Measurements from ENCODE around the gene ARHGAP15. TPM values are rescaled to one million over a fixed set of nuclear protein-coding genes. Genes with fewer than 3 reads are reported as not detected.

The ARHGAP15 gene
- total RNA-seq, 4 donors from 2014 or later = 1.2 to 6.0 (median 3.4) TPM

GRCh38 chr2:143792602-143793001 is 663.4 kb downstream of the ARHGAP15 start:
- Histone ChIP-seq H3K36me3 (no peaks in the 10 kb centered on the region), H3K4me3 (no peak overlapping the region), H3K4me1 (no peaks in the 10 kb centered on the region), H3K27me3 (no peaks in the 10 kb centered on the region), H3K27ac (no peak overlapping the region), H3K9me3 (no peaks in the 10 kb centered on the region)
- 89% methylated on average over 4 of the region's 4 CpGs for WGBS
- TF ChIP-seq EP300 (IDR thresholded peaks at IDR 0.05) = no peak
- DNase-seq (ENCODE audit: low spot score in 2 of 2) = no peak

GRCh38 chr2:143793381-143793780 is 664.2 kb downstream of the ARHGAP15 start:
- H3K9me3 ChIP-seq = no peaks in the 10 kb centered on the region
- H3K27me3 ChIP-seq = no peaks in the 10 kb centered on the region
- WGBS = 94% methylated on average over 3 of the region's 3 CpGs
- H3K27ac ChIP-seq = no peak overlapping the region
- H3K4me1 ChIP-seq = no peaks in the 10 kb centered on the region
- no peak for DNase-seq (ENCODE audit: low spot score in 2 of 2)
- TF ChIP-seq CTCF (IDR thresholded peaks at IDR 0.05) (no peak), EP300 (IDR thresholded peaks at IDR 0.05) (no peak), POLR2A (IDR thresholded peaks at IDR 0.05) (no peak), POLR2AphosphoS5 (IDR thresholded peaks at IDR 0.05) (no peak)
- H3K36me3 ChIP-seq = no peaks in the 10 kb centered on the region
- no peak overlapping the region for H3K4me3 ChIP-seq

GRCh38 chr2:143796051-143796450 is 666.8 kb downstream of the ARHGAP15 start:
- DNase-seq (ENCODE audit: low spot score in 2 of 2) = no peak
- Histone ChIP-seq H3K36me3 (no peaks in the 10 kb centered on the region), H3K4me1 (no peaks in the 10 kb centered on the region), H3K27ac (no peak overlapping the region), H3K4me3 (no peak overlapping the region), H3K27me3 (no peaks in the 10 kb centered on the region), H3K9me3 (no peaks in the 10 kb centered on the region)
- TF ChIP-seq POLR2AphosphoS5 (IDR thresholded peaks at IDR 0.05) (no peak), POLR2A (IDR thresholded peaks at IDR 0.05) (no peak), CTCF (IDR thresholded peaks at IDR 0.05) (no peak), EP300 (IDR thresholded peaks at IDR 0.05) (no peak)
- WGBS = 91% methylated on average over 1 of the region's 1 CpG

- Histone ChIP-seq H3K4me3 (no peak overlapping the region), H3K9me3 (no peaks in the 10 kb centered on the region), H3K27me3 (no peaks in the 10 kb centered on the region), H3K4me1 (no peaks in the 10 kb centered on the region), H3K36me3 (no peaks in the 10 kb centered on the region), H3K27ac (no peak overlapping the region)
- no peak for TF ChIP-seq CTCF (IDR thresholded peaks at IDR 0.05)
- no peak for TF ChIP-seq EP300 (IDR thresholded peaks at IDR 0.05)
- TF ChIP-seq POLR2A (IDR thresholded peaks at IDR 0.05) = no peak
- no peak for TF ChIP-seq POLR2AphosphoS5 (IDR thresholded peaks at IDR 0.05)
- DNase-seq (ENCODE audit: low spot score in 2 of 2) = no peak
- WGBS = 89% methylated on average over 1 of the region's 1 CpG
Measured at GRCh38 chr2:143801561-143801960, 672.3 kb downstream of the ARHGAP15 start.

DNA sequence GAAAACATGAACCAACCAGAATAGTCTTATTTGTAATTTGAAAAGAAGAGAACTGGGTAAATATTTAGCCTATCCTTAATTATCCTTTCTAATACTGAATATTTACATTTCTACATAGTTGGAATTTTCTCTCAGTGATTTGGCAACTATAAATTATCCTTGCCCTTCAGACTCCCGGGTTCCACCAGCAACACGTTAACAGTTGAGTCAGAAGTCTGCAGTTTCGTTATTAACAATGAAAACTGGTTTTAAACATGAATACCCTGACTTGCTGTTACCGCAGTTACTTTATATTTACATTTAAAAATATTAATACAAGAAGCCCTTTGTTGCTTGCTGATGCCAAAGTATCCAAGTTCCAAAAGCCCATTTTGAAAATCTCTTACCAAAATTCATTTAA is 673.0 kb downstream of the ARHGAP15 start:
- H3K4me1 ChIP-seq = no peaks in the 10 kb centered on the region
- H3K27me3 ChIP-seq = no peaks in the 10 kb centered on the region
- H3K9me3 ChIP-seq = no peaks in the 10 kb centered on the region
- DNase-seq (ENCODE audit: low spot score in 2 of 2) = no peak
- no peak overlapping the region for H3K27ac ChIP-seq
- TF ChIP-seq CTCF (IDR thresholded peaks at IDR 0.05) = no peak
- TF ChIP-seq POLR2AphosphoS5 (IDR thresholded peaks at IDR 0.05) = no peak
- no peak for TF ChIP-seq POLR2A (IDR thresholded peaks at IDR 0.05)
- TF ChIP-seq EP300 (IDR thresholded peaks at IDR 0.05) = no peak
- no peaks in the 10 kb centered on the region for H3K36me3 ChIP-seq
- 44% methylated on average over 4 of the region's 4 CpGs for WGBS
- no peak overlapping the region for H3K4me3 ChIP-seq

Measured in suprapubic skin (tissue), 4 donors.